HG02571 (cell line): ENCODE measurements around the gene EMCN.
"Not testable (repeated sequence)": the region's sequence is repeated elsewhere in the genome, so short reads cannot be mapped to it uniquely, and the experiment has no call there.

Experiments used
- ATAC-seq: cut with Tn5 transposase; IDR thresholded peaks from one replicate; pipeline ENCODE4 v1.9.1; 2021; ENCODE audit warnings: mild to moderate bottlenecking, moderate library complexity; ENCODE audit not compliant: unreplicated experiment

EMCN gene

GRCh38 chr4:100386270-100386669 is 131.6 kb downstream of the EMCN start:
- no peak for ATAC-seq

- ATAC-seq, result not testable (repeated sequence)
Measured at GRCh38 chr4:100380401-100380800, 137.4 kb downstream of the EMCN start.

- ATAC-seq, result no peak
Measured at GRCh38 chr4:100379583-100380105, 138.2 kb downstream of the EMCN start.

GRCh38 chr4:100372432-100372831 is 145.4 kb downstream of the EMCN start:
- no peak for ATAC-seq

- no peak for ATAC-seq
Measured at GRCh38 chr4:100369871-100370270, 148.0 kb downstream of the EMCN start.

GRCh38 chr4:100367451-100367850 is 150.4 kb downstream of the EMCN start:
- no peak for ATAC-seq

- no peak for ATAC-seq
Measured at GRCh38 chr4:100366213-100366612, 151.6 kb downstream of the EMCN start.

- ATAC-seq, result no peak
Measured at GRCh38 chr4:100362366-100362765, 155.5 kb downstream of the EMCN start.

- no peak for ATAC-seq
Measured at GRCh38 chr4:100361336-100361735, 156.5 kb downstream of the EMCN start.

- no peak for ATAC-seq
Measured at GRCh38 chr4:100360211-100360610, 157.6 kb downstream of the EMCN start.

GRCh38 chr4:100359441-100359840 is 158.4 kb downstream of the EMCN start:
- ATAC-seq, result no peak

GRCh38 chr4:100357542-100357941 is 160.3 kb downstream of the EMCN start:
- no peak for ATAC-seq

- ATAC-seq, result no peak
Measured at GRCh38 chr4:100356172-100356571, 161.7 kb downstream of the EMCN start.

- not testable (repeated sequence) for ATAC-seq
Measured at GRCh38 chr4:100352352-100352751, 165.5 kb downstream of the EMCN start.

- ATAC-seq, result no peak
Measured at GRCh38 chr4:100348473-100348872, 169.3 kb downstream of the EMCN start.

- ATAC-seq, result no peak
Measured at GRCh38 chr4:100347241-100347640, 170.6 kb downstream of the EMCN start.

GRCh38 chr4:100345585-100345984 is 172.2 kb downstream of the EMCN start:
- ATAC-seq, result no peak
